Occipital lobe (tissue), 2 donors: ENCODE measurements around the gene COL12A1. TPM values are rescaled to one million over a fixed set of nuclear protein-coding genes. Genes with fewer than 3 reads are reported as not detected.
A peak's percentile ranks its signal among the peaks of the same experiment; 100 is the strongest.
"Not testable (repeated sequence)": the region's sequence is repeated elsewhere in the genome, so short reads cannot be mapped to it uniquely, and the experiment has no call there.

Source experiments
- DNase-seq: peaks from one replicate; lab custom pipeline; 2025; lab: John Stamatoyannopoulos, UW
- total RNA-seq: library from RNA; depleted of rRNA; stranded (reverse); fragments of >200 nt; gene quantifications from one replicate; pipeline ENCODE4 v1.2.3, GENCODE V29; 2014

The COL12A1 gene
- total RNA-seq, 1 donor from 2014 or later: 36.2 TPM

GRCh38 chr6:75213112-75213511, 7.3 kb upstream of the COL12A1 start:
- DNase-seq: no peak

DNA sequence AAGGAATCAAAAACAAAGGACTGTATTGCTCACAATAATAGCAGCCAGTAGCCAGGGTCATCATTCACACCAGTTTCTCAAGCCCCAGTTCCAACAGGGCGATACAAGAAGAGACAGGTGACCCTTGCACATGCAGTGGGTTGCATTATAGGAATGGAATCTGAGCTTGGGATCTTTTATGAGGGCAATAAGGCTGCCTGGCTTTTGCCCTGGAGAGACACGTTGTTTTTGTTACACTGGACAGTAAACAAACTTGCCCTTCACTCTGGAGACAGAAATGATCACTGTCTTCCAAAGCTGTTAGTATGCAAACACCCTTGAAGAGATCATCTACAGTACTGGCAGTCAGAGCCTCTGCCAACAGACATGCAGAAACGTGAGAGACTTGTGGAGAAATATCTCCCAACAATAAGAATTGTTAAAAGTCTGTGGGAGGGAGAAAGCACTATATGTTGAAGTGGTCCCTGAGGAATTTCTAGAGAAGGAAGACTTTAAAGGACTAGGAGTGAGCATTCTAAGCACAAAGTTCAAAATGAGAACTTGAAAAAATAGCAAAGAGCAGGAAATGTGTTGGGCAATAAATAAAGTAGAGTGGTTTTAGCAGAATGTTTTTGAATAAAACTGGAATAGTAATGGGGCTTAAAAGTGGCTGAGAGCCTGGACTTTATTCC, 6.2 kb upstream of the COL12A1 start:
- no peak for DNase-seq

GRCh38 chr6:75210885-75211739, 5.3 kb upstream of the COL12A1 start:
- no peak for DNase-seq

GRCh38 chr6:75209184-75209723, 3.4 kb upstream of the COL12A1 start:
- DNase-seq: no peak

DNA sequence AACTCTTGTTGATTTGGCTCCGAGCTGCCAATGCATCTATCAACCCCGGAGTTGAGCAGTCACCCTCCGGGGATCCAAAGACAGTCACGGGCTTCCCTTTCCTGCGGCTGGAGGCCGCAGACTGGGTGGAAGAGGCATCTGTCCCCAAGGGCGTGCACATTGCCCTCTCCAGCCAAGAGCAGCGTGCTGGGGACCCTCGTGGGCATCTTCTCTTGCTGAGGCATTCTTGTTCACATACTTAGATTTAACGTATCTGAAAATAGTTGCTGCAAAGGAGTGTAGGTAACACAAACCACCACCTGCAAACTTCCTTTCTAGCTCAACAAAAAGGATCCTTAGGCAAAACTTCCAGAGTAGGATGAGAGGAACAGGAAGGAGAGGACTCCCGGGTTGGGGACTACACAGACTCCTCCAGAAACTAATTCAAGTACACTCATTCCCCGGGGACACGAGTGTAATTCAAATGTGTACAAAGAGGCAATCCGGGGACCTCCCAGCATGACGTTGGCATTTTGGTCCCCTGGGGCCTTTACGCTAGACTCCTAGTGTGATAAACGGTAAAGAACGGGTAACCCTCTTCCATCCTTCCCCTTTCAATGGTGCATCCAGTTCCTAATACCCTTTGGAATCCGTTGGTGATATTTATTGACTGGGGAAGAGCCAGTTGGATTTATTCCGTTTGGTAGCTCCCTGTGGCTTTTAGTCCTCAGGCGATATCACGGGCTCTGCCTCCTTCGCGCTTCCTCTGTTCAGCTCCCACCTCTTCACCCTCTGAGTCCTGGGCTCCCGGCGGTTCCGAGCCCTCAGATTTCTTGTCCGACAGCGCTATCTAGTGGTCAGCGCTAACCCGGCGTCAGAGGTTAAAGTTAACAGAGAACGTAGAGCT, 2.7 kb upstream of the COL12A1 start:
- DNase-seq: peak; percentile 77

DNA sequence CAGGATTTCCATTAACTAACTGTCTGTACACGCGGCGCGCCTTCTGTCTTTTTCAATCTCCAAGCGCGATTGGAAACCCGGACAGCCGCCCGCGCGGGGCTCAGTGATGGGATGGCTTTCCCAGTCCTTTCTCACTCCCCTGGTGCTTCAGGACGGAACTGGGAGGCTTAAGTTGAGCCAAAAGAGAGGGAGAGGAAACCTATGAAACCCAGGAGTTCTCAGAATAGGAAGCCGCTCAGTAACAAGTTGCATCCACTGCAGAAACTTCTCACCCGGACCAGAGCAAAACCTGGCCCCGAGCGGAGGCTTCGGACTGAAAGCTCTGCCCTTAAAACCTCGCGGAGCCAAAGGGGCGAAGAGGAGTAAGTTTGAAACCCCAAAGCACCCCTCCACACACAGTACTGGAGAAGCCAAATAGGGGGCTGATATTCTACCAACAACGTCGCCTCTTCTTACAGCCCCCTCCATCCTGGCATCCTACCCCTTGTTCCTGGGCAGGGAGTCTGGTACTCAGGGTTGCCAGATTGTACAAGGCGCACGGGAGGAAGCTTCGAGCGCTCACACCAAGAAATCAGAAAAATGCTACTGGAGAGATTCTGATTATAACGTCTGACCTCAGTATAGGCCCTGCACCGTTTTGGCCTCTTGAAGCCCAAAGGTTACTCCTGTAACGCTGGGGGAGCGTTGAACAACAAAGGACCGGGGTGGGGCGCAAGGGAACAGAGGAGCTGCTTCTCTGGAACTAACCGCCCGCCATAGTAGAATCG, 906 bp upstream of the COL12A1 start:
- no peak for DNase-seq

DNA sequence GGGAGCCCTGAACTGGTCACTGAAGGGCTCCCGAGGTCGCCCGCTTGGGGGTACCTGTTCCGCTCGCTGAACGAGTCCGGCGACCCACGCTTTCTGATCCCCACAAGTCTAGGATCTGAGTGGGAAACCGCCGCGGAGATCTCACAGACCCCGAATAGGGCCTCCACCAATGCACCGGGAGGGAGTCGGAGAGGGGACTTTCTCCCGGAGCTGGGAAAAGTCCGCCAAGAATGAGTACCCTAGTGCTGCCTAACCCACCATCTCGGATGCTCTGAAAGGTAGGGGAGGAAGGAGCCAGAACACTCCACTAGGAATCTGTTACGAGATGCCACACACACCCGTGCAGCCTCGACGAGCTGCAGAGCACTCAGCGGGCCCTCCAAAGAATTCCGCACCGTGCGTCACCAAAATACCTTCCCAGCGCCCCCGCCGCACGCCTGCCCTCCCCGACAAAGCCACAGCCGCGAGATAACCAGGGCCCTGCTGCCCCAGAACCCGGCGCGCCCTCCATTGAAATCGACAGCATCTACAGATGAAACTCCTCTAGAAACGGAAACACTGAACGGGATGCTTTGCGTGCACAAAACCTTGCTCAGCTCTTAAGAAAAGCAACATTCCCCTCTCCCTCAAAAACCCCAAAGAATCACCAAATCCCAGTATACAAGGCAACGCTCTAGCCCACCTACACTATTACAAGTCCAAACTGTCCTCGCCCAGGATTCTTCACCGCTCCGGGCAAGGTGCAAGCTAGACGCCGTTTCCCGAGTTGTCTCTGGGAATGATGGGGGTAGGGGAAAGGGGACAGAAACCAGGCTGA, 686 bp downstream of the COL12A1 start:
- peak; percentile 6 for DNase-seq

DNA sequence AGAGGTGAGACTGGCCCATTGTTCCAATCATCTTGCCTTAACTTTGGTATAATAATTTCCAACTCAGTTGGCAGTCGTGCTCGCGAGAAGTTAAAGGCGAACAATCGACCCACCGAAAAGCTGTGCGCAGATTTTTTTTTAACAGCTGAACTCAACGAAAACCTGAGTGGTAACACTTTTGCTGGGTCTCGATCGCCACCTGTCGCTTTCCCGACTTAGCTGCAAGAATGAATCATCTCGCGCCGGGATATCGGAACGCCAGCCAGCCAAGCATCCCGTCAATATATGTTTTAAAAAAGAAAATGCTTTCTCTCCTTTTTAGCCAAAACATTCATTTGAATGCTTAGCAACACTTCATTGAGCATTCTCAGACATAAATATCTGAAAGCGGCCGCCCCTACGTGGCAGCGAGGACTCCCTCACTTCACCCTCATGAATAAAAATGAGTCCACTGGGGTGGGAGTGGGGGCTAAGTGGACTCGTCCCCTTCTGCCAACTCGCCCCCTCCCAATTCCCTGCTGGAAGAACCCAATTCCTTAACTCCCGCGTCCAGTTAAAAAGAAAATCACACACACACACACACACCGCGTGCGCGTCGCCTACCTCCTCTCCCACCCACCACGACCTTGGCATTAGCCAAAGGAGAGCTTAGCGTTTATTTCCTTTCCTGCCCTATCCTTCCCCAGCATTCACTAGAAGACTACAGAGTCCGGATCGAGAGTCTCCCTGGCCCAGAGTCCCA, 1.5 kb downstream of the COL12A1 start:
- peak; percentile 56 for DNase-seq

DNA sequence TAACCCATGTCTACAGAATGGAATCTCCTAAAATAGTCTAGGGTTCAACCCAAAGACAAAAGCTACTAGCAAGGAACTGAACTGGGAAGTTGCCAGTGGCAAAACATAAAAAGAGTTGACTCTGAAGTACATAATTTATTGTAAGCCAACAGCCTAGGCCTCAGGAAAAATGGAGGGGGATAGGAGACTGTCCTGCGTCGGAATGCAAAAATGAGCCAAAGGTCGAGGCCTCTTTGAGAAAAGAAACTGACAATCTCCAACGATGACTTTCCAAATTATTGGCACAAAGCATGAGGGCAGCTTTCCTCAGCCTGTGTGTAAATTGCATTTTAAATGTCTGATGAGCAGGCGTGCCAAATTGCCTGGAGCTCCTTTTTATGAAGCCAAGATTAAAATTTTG, 2.1 kb downstream of the COL12A1 start:
- DNase-seq: no peak

DNA sequence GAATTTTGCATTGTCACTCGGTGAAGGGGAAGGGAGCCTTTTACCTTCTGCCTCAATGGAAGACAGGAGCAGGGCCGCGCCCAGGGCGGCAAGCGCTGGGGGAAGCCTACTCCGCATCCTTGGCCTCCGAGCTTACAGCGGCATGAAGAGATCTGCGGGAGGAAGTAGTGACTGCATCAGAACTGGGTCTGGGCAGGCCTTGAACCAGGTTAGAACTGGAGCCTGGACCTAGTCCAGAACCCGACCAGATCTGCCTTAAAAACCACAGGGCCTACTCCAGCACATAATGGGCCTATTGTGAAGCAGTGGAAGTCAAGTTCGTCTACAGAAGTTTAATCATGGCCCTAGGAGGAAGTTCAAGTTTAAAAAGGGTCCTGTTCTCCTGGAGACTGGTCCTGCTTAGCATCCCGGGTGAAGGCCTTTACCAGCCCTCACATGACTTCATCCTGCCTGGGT, 3.1 kb downstream of the COL12A1 start:
- no peak for DNase-seq

- no peak for DNase-seq
Measured at GRCh38 chr6:75201901-75202672, 3.8 kb downstream of the COL12A1 start.

DNA sequence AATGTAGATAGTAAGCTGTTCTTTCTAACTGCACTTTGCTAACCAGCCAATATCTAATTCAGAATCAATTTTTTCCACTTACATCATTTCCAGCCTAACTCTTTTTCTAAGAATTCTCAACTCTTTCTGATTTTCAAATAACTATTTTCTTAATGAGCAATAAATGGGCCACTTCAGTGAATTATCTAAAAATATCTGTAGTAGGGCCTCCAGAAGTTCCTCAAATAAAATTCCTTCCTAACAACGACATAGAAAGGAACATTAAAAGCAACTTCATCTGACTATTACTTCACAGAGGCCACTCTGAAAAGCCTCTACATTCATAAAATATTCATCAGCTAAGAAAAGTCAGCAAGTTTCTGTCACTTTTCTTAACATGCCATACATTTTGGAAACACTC, 4.8 kb downstream of the COL12A1 start:
- no peak for DNase-seq

- DNase-seq: no peak
Measured at GRCh38 chr6:75199889-75200288, 6.0 kb downstream of the COL12A1 start.

DNA sequence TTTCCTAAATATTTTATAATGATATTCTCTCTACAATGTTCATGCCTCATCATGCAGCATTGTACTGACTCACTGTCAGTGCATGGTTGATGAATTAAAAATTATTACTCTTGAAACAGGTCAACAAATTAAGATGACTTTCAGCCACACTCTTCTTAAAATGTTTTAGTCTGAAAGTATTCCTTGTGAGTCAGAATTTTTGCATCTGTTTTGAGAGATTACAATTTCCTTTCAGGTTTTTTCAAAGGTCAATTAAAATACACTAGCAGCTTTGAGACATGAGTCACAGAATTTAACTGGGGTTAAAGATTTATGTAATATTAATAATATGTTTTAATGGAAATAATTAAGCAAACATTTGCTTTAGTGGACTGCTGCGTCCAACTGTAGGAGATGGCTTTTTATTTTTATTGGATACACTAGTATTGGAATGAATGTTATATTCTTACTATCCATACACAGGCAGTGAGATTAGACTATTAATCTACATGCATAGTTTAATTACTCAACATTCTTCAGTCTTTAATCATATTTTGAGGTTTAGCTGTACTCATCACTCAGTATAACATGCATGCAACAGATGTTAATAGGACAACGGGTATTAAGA, 9.7 kb downstream of the COL12A1 start:
- DNase-seq: no peak

DNA sequence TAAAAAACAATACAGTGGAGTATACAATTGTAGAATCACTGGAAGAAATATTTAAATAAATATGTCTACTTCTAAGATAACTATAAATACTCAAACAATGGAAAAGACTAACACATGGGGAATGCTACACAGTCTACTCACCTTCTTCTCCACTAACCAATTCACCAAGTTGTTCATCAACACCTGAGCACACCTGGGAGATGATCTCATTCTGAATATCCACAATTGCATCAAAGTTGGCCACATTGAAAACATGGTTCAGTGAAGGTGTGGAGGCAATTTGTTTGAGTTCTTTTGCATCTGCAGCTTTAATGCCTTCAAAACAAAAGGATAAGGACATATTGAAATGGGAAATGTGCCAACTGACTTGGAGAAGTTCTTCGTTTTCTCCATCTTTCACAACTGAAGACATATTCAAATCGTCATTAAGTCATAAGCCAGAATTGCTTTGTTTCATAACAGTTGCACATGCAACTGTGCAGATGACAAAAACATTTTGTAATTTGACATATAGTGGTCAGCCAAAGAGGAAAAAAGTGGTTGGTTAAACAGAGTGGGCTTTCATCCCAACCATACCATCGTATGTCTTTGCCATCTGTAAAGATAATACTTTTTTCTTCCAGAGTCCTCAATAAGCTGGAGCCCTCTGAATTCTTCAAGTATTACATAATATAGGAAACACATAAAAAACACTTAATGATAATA, 17.5 kb downstream of the COL12A1 start:
- no peak for DNase-seq

GRCh38 chr6:75186581-75186980, 19.3 kb downstream of the COL12A1 start:
- DNase-seq: not testable (repeated sequence)

GRCh38 chr6:75183099-75183541, 22.7 kb downstream of the COL12A1 start:
- DNase-seq: no peak
